GM23338 (cell line): ENCODE data around the gene CTDSPL. TPM values are rescaled to one million over a fixed set of nuclear protein-coding genes. Genes with fewer than 3 reads are reported as not detected.

Source experiments
- ATAC-seq: fragments of 200-7000 bp; cut with Tn5 transposase; 3 replicates; pipeline ENCODE4 v1.9.1; 2020
- DNase-seq: peaks from one replicate; pipeline ENCODE4 v3.0.0-alpha.2; 2015; ENCODE audit warnings: low spot score
- H2AFZ ChIP-seq: fragments of 200-600 bp; sonication (generic); 2 replicates; pipeline ENCODE4 v1.8.0; 2016; ENCODE audit warnings: antibody characterized with exemption, mild to moderate bottlenecking, moderate library complexity
- H3F3A ChIP-seq: fragments of 200-600 bp; sonication (generic); replicated peaks from 2 replicates; pipeline ENCODE4 v1.8.0; 2017; ENCODE audit warnings: antibody characterized with exemption, mixed run types, low read depth
- H3K27ac ChIP-seq: fragments of 200-600 bp; sonication (generic); 2 replicates; pipeline ENCODE4 v1.6.1; 2016; ENCODE audit warnings: low read depth
- H3K27me3 ChIP-seq: fragments of 200-600 bp; sonication (generic); 2 replicates; pipeline ENCODE4 v1.8.0; 2016; ENCODE audit warnings: mild to moderate bottlenecking, mixed run types, moderate library complexity; ENCODE audit not compliant: insufficient read depth
- H3K36me3 ChIP-seq: fragments of 200-600 bp; sonication (generic); 2 replicates; pipeline ENCODE4 v1.8.0; 2016; ENCODE audit warnings: mild to moderate bottlenecking; ENCODE audit not compliant: insufficient read depth
- H3K4me1 ChIP-seq: fragments of 200-600 bp; sonication (generic); 2 replicates; pipeline ENCODE4 v1.8.0; 2016; ENCODE audit warnings: mild to moderate bottlenecking, moderate library complexity; ENCODE audit not compliant: insufficient read depth
- H3K4me2 ChIP-seq: fragments of 200-600 bp; sonication (generic); 2 replicates; pipeline ENCODE4 v1.7.1; 2017; ENCODE audit warnings: mixed run types
- H3K4me3 ChIP-seq: fragments of 200-600 bp; sonication (generic); 2 replicates; pipeline ENCODE4 v1.6.1; 2016; ENCODE audit warnings: mixed run types
- H3K79me2 ChIP-seq: fragments of 200-600 bp; sonication (generic); replicated peaks from 2 replicates; pipeline ENCODE4 v1.8.0; 2017; ENCODE audit warnings: mild to moderate bottlenecking; ENCODE audit not compliant: insufficient read depth
- H3K9me2 ChIP-seq: fragments of 200-600 bp; sonication (generic); 2 replicates; pipeline ENCODE4 v1.8.0; 2017; ENCODE audit not compliant: insufficient read depth
- H4K20me1 ChIP-seq: fragments of 200-600 bp; sonication (generic); replicated peaks from 2 replicates; pipeline ENCODE4 v1.8.0; 2017; ENCODE audit warnings: mild to moderate bottlenecking; ENCODE audit not compliant: insufficient read depth
- H3K27ac Mint-ChIP-seq: 2 replicates; pipeline ENCODE4 v1.8.0; 2020; ENCODE audit warnings: inconsistent platforms, mild to moderate bottlenecking, moderate library complexity, mixed read lengths
- H3K27me3 Mint-ChIP-seq: 3 replicates; pipeline ENCODE4 v1.8.0; 2022; ENCODE audit warnings: low read depth, mild to moderate bottlenecking, moderate library complexity, mixed read lengths, inconsistent platforms; ENCODE audit not compliant: insufficient read depth, poor library complexity
- H3K36me3 Mint-ChIP-seq: 3 replicates; pipeline ENCODE4 v1.8.0; 2021; ENCODE audit warnings: low read depth, mild to moderate bottlenecking, inconsistent platforms, moderate library complexity, mixed read lengths
- H3K4me1 Mint-ChIP-seq: 3 replicates; pipeline ENCODE4 v1.8.0; 2020; ENCODE audit warnings: mild to moderate bottlenecking, inconsistent platforms, mixed read lengths
- H3K4me3 Mint-ChIP-seq: 3 replicates; pipeline ENCODE4 v1.8.0; 2021; ENCODE audit warnings: moderate library complexity, mild to moderate bottlenecking, inconsistent platforms, mixed read lengths
- H3K9me3 Mint-ChIP-seq: 3 replicates; pipeline ENCODE4 v1.8.0; 2020; ENCODE audit warnings: moderate library complexity, mild to moderate bottlenecking, inconsistent platforms, mixed read lengths
- CREB1 ChIP-seq: fragments of 250-450 bp; sonication (Bioruptor Pico); IDR thresholded peaks from 2 replicates; pipeline ENCODE4 v1.5.0; 2020; ENCODE audit warnings: low read depth, mild to moderate bottlenecking, moderate library complexity
- ETS1 ChIP-seq: IDR thresholded peaks from 2 replicates; pipeline ENCODE4 v1.6.1; 2016; ENCODE audit warnings: antibody characterized with exemption
- EZH2 ChIP-seq: fragments of 200-600 bp; sonication (generic); IDR thresholded peaks from one replicate; pipeline ENCODE4 v1.8.0; 2017; ENCODE audit warnings: antibody characterized with exemption, mild to moderate bottlenecking, low read depth; ENCODE audit not compliant: unreplicated experiment
- EZH2phosphoT487 ChIP-seq: fragments of 200-600 bp; sonication (generic); IDR thresholded peaks from one replicate; pipeline ENCODE4 v1.8.1; 2018; ENCODE audit warnings: antibody characterized with exemption; ENCODE audit not compliant: unreplicated experiment
- JUNB ChIP-seq: IDR thresholded peaks from one replicate; pipeline ENCODE4 v1.6.1; 2016; ENCODE audit warnings: antibody characterized with exemption; ENCODE audit not compliant: unreplicated experiment
- NANOG ChIP-seq: IDR thresholded peaks from 2 replicates; pipeline ENCODE4 v1.6.1; 2016; ENCODE audit warnings: antibody characterized with exemption, borderline replicate concordance
- POLR2AphosphoS5 ChIP-seq: IDR thresholded peaks from 2 replicates; pipeline ENCODE4 v1.6.1; 2016; ENCODE audit warnings: antibody characterized with exemption, low read depth
- STAT1 ChIP-seq: IDR thresholded peaks from one replicate; pipeline ENCODE4 v1.6.1; 2016; ENCODE audit warnings: antibody characterized with exemption; ENCODE audit not compliant: unreplicated experiment
- ZNF114 ChIP-seq: fragments of 250-450 bp; sonication (Bioruptor Pico); IDR thresholded peaks from 2 replicates; pipeline ENCODE4 v1.5.0; 2020; ENCODE audit warnings: mild to moderate bottlenecking, moderate library complexity
- ZNF331 ChIP-seq: fragments of 250-450 bp; sonication (Bioruptor Pico); IDR thresholded peaks from 2 replicates; pipeline ENCODE4 v1.5.0; 2020; ENCODE audit warnings: low read depth, mild to moderate bottlenecking, moderate library complexity
- polyA plus RNA-seq: library from polyadenylated mRNA; unstranded; fragments of >200 nt; fragmentation: Nextera tagmentation; extraction: Ambion mirVana; gene quantifications from 2 replicates; pipeline ENCODE4 v1.2.1, GENCODE V29; 2016
- total RNA-seq: library from RNA; depleted of rRNA; stranded (reverse); fragments of >200 nt; shearing (Covaris generic); gene quantifications from 2 replicates; pipeline ENCODE4 v1.2.3, GENCODE V29; 2014
- TF ChIP-seq, protein P1 (sequence below), 2 experiments: fragments of 200-600 bp in 1 of 2; sonication (generic) in 1 of 2; conservative IDR thresholded peaks; 2 replicates each; pipeline versions ENCODE4 v1.5.1 to v1.6.1; 2016 to 2017; ENCODE audit warnings: antibody characterized with exemption in 2 of 2, low read depth in 2 of 2, mild to moderate bottlenecking in 2 of 2, moderate library complexity in 1 of 2
- TF ChIP-seq, protein P2 (sequence below): IDR thresholded peaks from one replicate; pipeline ENCODE4 v1.6.1; 2018; ENCODE audit warnings: antibody characterized with exemption; ENCODE audit not compliant: unreplicated experiment

The CTDSPL gene
- total and polyA plus RNA-seq, 2 experiments from 2014 or later: 23.2 to 42.0 TPM

GRCh38 chr3:37925157-37925556 is 63.5 kb downstream of the CTDSPL start (continued):
- TF ChIP-seq, protein P1, sequence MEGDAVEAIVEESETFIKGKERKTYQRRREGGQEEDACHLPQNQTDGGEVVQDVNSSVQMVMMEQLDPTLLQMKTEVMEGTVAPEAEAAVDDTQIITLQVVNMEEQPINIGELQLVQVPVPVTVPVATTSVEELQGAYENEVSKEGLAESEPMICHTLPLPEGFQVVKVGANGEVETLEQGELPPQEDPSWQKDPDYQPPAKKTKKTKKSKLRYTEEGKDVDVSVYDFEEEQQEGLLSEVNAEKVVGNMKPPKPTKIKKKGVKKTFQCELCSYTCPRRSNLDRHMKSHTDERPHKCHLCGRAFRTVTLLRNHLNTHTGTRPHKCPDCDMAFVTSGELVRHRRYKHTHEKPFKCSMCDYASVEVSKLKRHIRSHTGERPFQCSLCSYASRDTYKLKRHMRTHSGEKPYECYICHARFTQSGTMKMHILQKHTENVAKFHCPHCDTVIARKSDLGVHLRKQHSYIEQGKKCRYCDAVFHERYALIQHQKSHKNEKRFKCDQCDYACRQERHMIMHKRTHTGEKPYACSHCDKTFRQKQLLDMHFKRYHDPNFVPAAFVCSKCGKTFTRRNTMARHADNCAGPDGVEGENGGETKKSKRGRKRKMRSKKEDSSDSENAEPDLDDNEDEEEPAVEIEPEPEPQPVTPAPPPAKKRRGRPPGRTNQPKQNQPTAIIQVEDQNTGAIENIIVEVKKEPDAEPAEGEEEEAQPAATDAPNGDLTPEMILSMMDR (conservative IDR thresholded peaks at IDR 0.05; ENCODE audit: low read depth in 2 of 2): no peak
- TF ChIP-seq JUNB (no peak), POLR2AphosphoS5 (no peak), EZH2 (no peak), ETS1 (no peak), CREB1 (CRISPR knock-in tag) (no peak), ZNF114 (CRISPR knock-in tag) (no peak), NANOG (no peak), STAT1 (no peak), EZH2phosphoT487 (no peak), ZNF331 (CRISPR knock-in tag) (no peak)
- TF ChIP-seq, protein P2, sequence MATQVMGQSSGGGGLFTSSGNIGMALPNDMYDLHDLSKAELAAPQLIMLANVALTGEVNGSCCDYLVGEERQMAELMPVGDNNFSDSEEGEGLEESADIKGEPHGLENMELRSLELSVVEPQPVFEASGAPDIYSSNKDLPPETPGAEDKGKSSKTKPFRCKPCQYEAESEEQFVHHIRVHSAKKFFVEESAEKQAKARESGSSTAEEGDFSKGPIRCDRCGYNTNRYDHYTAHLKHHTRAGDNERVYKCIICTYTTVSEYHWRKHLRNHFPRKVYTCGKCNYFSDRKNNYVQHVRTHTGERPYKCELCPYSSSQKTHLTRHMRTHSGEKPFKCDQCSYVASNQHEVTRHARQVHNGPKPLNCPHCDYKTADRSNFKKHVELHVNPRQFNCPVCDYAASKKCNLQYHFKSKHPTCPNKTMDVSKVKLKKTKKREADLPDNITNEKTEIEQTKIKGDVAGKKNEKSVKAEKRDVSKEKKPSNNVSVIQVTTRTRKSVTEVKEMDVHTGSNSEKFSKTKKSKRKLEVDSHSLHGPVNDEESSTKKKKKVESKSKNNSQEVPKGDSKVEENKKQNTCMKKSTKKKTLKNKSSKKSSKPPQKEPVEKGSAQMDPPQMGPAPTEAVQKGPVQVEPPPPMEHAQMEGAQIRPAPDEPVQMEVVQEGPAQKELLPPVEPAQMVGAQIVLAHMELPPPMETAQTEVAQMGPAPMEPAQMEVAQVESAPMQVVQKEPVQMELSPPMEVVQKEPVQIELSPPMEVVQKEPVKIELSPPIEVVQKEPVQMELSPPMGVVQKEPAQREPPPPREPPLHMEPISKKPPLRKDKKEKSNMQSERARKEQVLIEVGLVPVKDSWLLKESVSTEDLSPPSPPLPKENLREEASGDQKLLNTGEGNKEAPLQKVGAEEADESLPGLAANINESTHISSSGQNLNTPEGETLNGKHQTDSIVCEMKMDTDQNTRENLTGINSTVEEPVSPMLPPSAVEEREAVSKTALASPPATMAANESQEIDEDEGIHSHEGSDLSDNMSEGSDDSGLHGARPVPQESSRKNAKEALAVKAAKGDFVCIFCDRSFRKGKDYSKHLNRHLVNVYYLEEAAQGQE: no peak

DNA sequence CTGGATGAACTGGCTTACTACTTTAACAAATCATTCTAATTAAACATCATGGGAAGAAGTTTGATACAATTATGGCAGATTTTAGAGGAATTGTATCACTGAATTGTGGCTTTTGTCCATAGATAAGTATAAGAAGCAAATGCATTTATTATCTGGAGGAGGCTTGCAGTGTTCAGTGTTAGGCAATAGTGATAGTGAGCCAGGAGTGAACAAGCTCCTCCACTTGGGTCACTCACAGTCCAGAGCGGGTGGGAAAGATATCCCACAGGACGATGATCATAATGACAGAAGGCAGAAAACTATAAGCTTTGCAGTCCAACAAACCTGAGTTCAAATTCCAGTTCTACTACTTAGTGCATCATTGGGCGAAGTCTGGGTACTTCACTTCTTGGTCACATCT is 64.9 kb downstream of the CTDSPL start:
- Mint-ChIP-seq H3K27me3 (peaks cover 3% of the 10 kb centered on the region), H3K4me3 (no peak overlapping the region), H3K27ac (no peak overlapping the region), H3K36me3 (no peaks in the 10 kb centered on the region), H3K9me3 (no peaks in the 10 kb centered on the region), H3K4me1 (peaks cover 23% of the 10 kb centered on the region)
- DNase-seq (no peak), ATAC-seq (no peak)
- H3K27me3 ChIP-seq: no peaks in the 10 kb centered on the region
- H3F3A ChIP-seq: no peaks in the 10 kb centered on the region
- H2AFZ ChIP-seq: no peak overlapping the region
- H3K4me1 ChIP-seq: peaks cover 6% of the 10 kb centered on the region
- no peak overlapping the region for H3K27ac ChIP-seq
- H3K4me3 ChIP-seq: no peak overlapping the region
- H4K20me1 ChIP-seq: peaks cover 5% of the 10 kb centered on the region
- no peaks in the 10 kb centered on the region for H3K36me3 ChIP-seq
- H3K9me2 ChIP-seq: no peaks in the 10 kb centered on the region
- peaks cover 20% of the 10 kb centered on the region for H3K79me2 ChIP-seq
- H3K4me2 ChIP-seq: no peak overlapping the region
- TF ChIP-seq NANOG (no peak), EZH2 (no peak), STAT1 (no peak), JUNB (no peak), ETS1 (no peak), POLR2AphosphoS5 (no peak)
- TF ChIP-seq, protein P1 (conservative IDR thresholded peaks at IDR 0.05; ENCODE audit: low read depth in 2 of 2): no peak
- TF ChIP-seq, protein P2: no peak
